Skeletal muscle cell (primary cell): ENCODE data around the gene DNM1L.
A peak's percentile ranks its signal among the peaks of the same experiment; 100 is the strongest.

Experiments
- DNase-seq: peaks from one replicate; pipeline ENCODE4 v3.0.0-alpha.2; 2010; ENCODE audit warnings: low read depth
- H3K4me3 ChIP-seq: 2 replicates; pipeline ENCODE4 v1.5.1; 2011; ENCODE audit warnings: low read depth, mild to moderate bottlenecking, control low read depth, low read length, moderate library complexity

The DNM1L gene

GRCh38 chr12:32754111-32754510 lies 75.0 kb downstream of the DNM1L start:
- DNase-seq = no peak
- peak overlapping the region; percentile 100 for H3K4me3 ChIP-seq

- peak overlapping the region; percentile 100 for H3K4me3 ChIP-seq
- peak; percentile 41 for DNase-seq
Measured at GRCh38 chr12:32755051-32755653, 76.1 kb downstream of the DNM1L start.

GRCh38 chr12:32755654-32756475 lies 76.8 kb downstream of the DNM1L start, which contains the start of gene YARS2:
Gene YARS2, minus strand, starts transcription at chr12:32755897. Its CDS starts 23 bp downstream, at chr12:32755874.
- H3K4me3 ChIP-seq = peak within 1 kb of the TSS; percentile 100
- DNase-seq = peak; percentile 95

- peak overlapping the region; percentile 100 for H3K4me3 ChIP-seq
- no peak for DNase-seq
Measured at GRCh38 chr12:32756476-32757066, 77.5 kb downstream of the DNM1L start.

GRCh38 chr12:32757157-32757556 lies 78.1 kb downstream of the DNM1L start:
- DNase-seq = no peak
- no peak overlapping the region for H3K4me3 ChIP-seq

- DNase-seq = no peak
- H3K4me3 ChIP-seq = no peak overlapping the region
Measured at GRCh38 chr12:32761716-32762115, 82.6 kb downstream of the DNM1L start.

GRCh38 chr12:32765906-32766305 lies 86.8 kb downstream of the DNM1L start:
- DNase-seq = no peak

GRCh38 chr12:32768518-32768917 lies 89.4 kb downstream of the DNM1L start:
- H3K4me3 ChIP-seq = no peak overlapping the region
- DNase-seq = no peak

More at GRCh38 chr12:32765906-32766305, 86.8 kb downstream of the DNM1L start:
- no peak overlapping the region for H3K4me3 ChIP-seq

- no peak overlapping the region for H3K4me3 ChIP-seq
- DNase-seq = no peak
Measured at GRCh38 chr12:32770141-32770540, 91.0 kb downstream of the DNM1L start.

DNA sequence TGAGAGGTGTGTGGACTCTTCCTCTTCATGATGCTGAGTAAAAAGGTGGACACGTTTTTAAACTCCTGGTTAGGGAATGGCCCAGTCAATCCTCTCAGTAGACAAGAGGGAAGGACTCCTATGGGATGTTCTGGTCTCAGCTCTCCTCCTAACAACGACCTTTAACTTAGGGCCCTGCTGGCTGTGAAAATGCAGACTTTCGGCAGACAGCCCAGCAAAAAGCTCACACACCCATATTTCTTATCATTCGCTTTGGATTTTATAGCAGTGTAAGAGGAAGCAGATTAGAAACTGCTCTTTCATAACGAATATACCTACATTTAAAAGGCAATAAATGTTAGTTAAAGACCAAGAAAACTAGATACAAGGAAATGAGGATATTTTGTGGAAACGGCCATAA lies 94.6 kb downstream of the DNM1L start:
- H3K4me3 ChIP-seq = no peak overlapping the region
- DNase-seq = no peak

GRCh38 chr12:32776258-32776657 lies 97.2 kb downstream of the DNM1L start:
- no peak overlapping the region for H3K4me3 ChIP-seq
- no peak for DNase-seq

GRCh38 chr12:32777159-32777558 lies 98.1 kb downstream of the DNM1L start:
- no peak for DNase-seq
- no peak overlapping the region for H3K4me3 ChIP-seq

GRCh38 chr12:32777691-32778175 lies 98.6 kb downstream of the DNM1L start:
- DNase-seq = no peak
- no peak overlapping the region for H3K4me3 ChIP-seq

DNA sequence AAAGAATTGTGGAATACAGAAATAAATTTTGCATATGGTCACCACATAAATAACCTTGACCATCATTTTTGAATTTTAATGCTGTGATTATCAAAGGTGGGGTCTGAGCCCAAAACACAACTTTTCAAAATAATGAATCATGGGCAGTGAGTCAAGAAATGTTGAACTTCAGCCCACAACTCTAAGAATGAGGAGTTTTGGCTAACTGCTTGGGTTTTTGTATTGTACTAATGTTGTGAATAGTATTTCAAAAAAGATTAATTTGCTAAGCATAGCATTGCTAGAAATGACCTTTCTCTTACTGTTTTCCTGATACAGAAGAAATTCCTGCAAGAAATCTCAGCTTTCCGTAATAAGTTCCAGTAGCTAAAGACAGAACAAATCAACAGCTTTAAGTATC lies 101.0 kb downstream of the DNM1L start:
- DNase-seq = no peak
- H3K4me3 ChIP-seq = no peak overlapping the region

GRCh38 chr12:32783029-32783428 lies 103.9 kb downstream of the DNM1L start:
- no peak for DNase-seq
- no peak overlapping the region for H3K4me3 ChIP-seq

- no peak overlapping the region for H3K4me3 ChIP-seq
- no peak for DNase-seq
Measured at GRCh38 chr12:32785557-32785956, 106.5 kb downstream of the DNM1L start.

DNA sequence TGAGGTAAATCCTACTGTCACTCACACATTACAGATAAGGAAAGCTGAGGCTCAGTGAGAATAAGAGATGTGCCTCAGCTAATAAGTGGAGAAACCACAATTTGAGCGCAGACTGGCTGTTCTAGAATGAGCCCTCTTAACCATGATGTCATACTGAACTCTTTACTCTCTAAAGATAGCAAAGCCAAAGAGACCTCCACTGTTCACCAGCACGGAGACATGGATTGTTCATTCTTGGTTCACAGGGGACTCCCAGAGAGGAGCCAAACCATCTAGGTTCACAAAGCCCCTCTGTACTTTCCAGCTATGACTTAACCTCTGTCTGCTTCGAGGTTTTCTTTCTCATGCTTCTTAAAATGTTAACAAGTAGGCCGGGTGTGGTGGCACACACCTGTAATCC lies 109.3 kb downstream of the DNM1L start:
- H3K4me3 ChIP-seq = no peak overlapping the region
- DNase-seq = no peak

DNA sequence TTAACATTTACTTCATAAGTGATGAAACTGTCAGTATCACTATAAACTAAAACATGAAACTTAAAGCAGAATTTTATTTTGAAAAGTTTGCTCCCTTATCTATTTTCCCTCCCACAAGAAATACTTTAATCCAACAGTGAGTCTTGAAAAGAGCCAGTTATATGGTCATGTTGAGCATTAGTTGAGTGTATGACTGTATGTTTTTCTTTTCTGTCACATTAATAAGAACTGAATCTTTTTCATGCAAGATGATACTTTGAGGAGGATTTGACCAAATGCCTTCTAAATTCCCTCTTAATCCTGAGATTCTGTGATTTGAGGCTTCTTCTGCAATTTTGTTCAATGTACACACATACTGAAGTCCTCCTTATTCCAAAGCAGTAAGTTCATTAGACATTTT lies 110.3 kb downstream of the DNM1L start:
- H3K4me3 ChIP-seq = no peak overlapping the region
- DNase-seq = no peak

DNA sequence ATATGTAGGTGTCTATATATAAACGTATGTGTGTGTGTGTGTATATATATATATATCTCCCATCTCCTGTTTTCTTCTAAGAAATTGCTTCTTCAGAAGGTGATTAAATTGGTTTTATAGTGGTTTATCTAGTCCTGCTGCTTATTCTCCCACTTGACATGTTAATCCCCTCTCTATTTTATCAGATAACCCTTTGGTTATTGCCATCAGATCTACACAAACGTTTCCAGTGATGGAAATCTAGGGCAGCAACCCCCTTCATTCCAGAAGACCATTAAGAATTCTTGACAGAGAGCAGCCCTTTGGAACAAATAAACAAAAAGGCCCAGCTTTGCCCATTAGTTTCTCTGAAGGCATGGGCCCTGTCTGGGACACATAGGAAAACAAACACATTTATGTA lies 110.8 kb downstream of the DNM1L start:
- DNase-seq = no peak
- H3K4me3 ChIP-seq = no peak overlapping the region

- no peak overlapping the region for H3K4me3 ChIP-seq
- DNase-seq = no peak
Measured at GRCh38 chr12:32794281-32794680, 115.2 kb downstream of the DNM1L start.
